HEK293 (cell line): ENCODE measurements around the gene CENPO.
A peak's percentile ranks its signal among the peaks of the same experiment; 100 is the strongest.

ENCODE experiments used
- CTCF ChIA-PET: fragments of 350-600 bp; formaldehyde crosslinking; extraction: SDS; loops from one replicate; lab custom pipeline; 2021; ENCODE audit warnings: antibody characterized with exemption; lab: Yijun Ruan, JAX
- POLR2A ChIA-PET: fragments of 300-600 bp; formaldehyde crosslinking; extraction: SDS; loops from one replicate; lab custom pipeline; 2020; ENCODE audit warnings: antibody characterized with exemption, inconsistent platforms; lab: Yijun Ruan, JAX
- H3K27ac ChIP-seq: fragments of 200-500 bp; sonication (Bioruptor generic); 2 replicates; pipeline ENCODE4 v1.5.1; 2014; ENCODE audit warnings: low read depth, low read length, control low read depth, inconsistent platforms; ENCODE audit errors: extremely low read depth
- H3K36me3 ChIP-seq, 2 experiments: fragments of 200-500 bp in 1 of 2; sonication (Bioruptor generic) in 1 of 2; 1 replicate in 1 of 2; 2 replicates in 1 of 2; pipeline ENCODE4 v1.5.1; 2014 to 2017; ENCODE audit warnings: inconsistent platforms in 2 of 2, low read length in 2 of 2; ENCODE audit not compliant: control insufficient read depth in 2 of 2, insufficient read depth in 1 of 2
- H3K4me1 ChIP-seq: fragments of 200-500 bp; sonication (Bioruptor generic); 2 replicates; pipeline ENCODE4 v1.5.1; 2014; ENCODE audit warnings: mild to moderate bottlenecking, low read length, inconsistent platforms; ENCODE audit not compliant: control insufficient read depth, insufficient read depth
- H3K4me3 ChIP-seq: 2 replicates; pipeline ENCODE4 v1.5.1; 2011; ENCODE audit warnings: low read depth, mild to moderate bottlenecking, control low read depth, low read length, moderate library complexity
- H3K9me3 ChIP-seq: fragments of 200-500 bp; sonication (Bioruptor generic); 2 replicates; pipeline ENCODE4 v1.5.1; 2014; ENCODE audit warnings: low read depth, low read length, inconsistent platforms; ENCODE audit not compliant: control insufficient read depth, insufficient read depth
- BCL11A ChIP-seq: fragments of 450-650 bp; formaldehyde crosslinking; IDR thresholded peaks from 2 replicates; pipeline ENCODE4 v1.5.1; 2016; ENCODE audit warnings: low read depth, missing biosample characterization, missing genetic modification characterization
- BCL11B ChIP-seq: fragments of 450-650 bp; formaldehyde crosslinking; IDR thresholded peaks from 2 replicates; pipeline ENCODE4 v1.5.1; 2016; ENCODE audit warnings: low read depth, missing biosample characterization, missing genetic modification characterization
- KLF9 ChIP-seq: fragments of 450-650 bp; formaldehyde crosslinking; IDR thresholded peaks from 2 replicates; pipeline ENCODE4 v1.5.1; 2016; ENCODE audit warnings: missing biosample characterization, missing genetic modification characterization, low read depth
- OSR2 ChIP-seq: fragments of 450-650 bp; formaldehyde crosslinking; IDR thresholded peaks from 2 replicates; pipeline ENCODE4 v1.5.1; 2016; ENCODE audit warnings: missing biosample characterization, missing genetic modification characterization
- SCRT1 ChIP-seq: fragments of 450-650 bp; formaldehyde crosslinking; IDR thresholded peaks from 2 replicates; pipeline ENCODE4 v1.5.1; 2016; ENCODE audit warnings: missing biosample characterization, missing genetic modification characterization, borderline replicate concordance
- SCRT2 ChIP-seq: fragments of 450-650 bp; formaldehyde crosslinking; IDR thresholded peaks from 2 replicates; pipeline ENCODE4 v1.5.1; 2016; ENCODE audit warnings: missing biosample characterization, missing genetic modification characterization
- WT1 ChIP-seq: fragments of 450-650 bp; formaldehyde crosslinking; IDR thresholded peaks from 2 replicates; pipeline ENCODE4 v1.5.1; 2016; ENCODE audit warnings: missing biosample characterization, missing genetic modification characterization
- ZBTB17 ChIP-seq: fragments of 450-650 bp; formaldehyde crosslinking; IDR thresholded peaks from 2 replicates; pipeline ENCODE4 v1.5.1; 2016; ENCODE audit warnings: missing biosample characterization, missing genetic modification characterization
- ZFP3 ChIP-seq: fragments of 450-650 bp; formaldehyde crosslinking; IDR thresholded peaks from 2 replicates; pipeline ENCODE4 v1.5.1; 2016; ENCODE audit warnings: low read depth, missing biosample characterization, missing genetic modification characterization
- ZNF23 ChIP-seq: fragments of 450-650 bp; formaldehyde crosslinking; IDR thresholded peaks from 2 replicates; pipeline ENCODE4 v1.5.1; 2016; ENCODE audit warnings: missing biosample characterization, missing genetic modification characterization, borderline replicate concordance
- ZNF239 ChIP-seq: fragments of 450-650 bp; formaldehyde crosslinking; IDR thresholded peaks from 2 replicates; pipeline ENCODE4 v1.5.1; 2016; ENCODE audit warnings: missing biosample characterization, missing genetic modification characterization
- ZNF548 ChIP-seq: fragments of 450-650 bp; formaldehyde crosslinking; IDR thresholded peaks from 2 replicates; pipeline ENCODE4 v1.5.1; 2016; ENCODE audit warnings: missing biosample characterization, missing genetic modification characterization
- ZNF549 ChIP-seq: fragments of 450-650 bp; IDR thresholded peaks from 2 replicates; pipeline ENCODE4 v1.5.1; 2018; ENCODE audit warnings: missing biosample characterization, missing genetic modification characterization, mild to moderate bottlenecking, inconsistent platforms, moderate library complexity
- ZNF623 ChIP-seq: fragments of 450-650 bp; formaldehyde crosslinking; IDR thresholded peaks from 2 replicates; pipeline ENCODE4 v1.5.1; 2016; ENCODE audit warnings: missing biosample characterization, missing genetic modification characterization
- ZNF777 ChIP-seq: fragments of 450-650 bp; formaldehyde crosslinking; IDR thresholded peaks from 2 replicates; pipeline ENCODE4 v1.5.1; 2017; ENCODE audit warnings: missing biosample characterization, missing genetic modification characterization, borderline replicate concordance
- TF ChIP-seq, protein P1 (sequence below): fragments of 450-650 bp; formaldehyde crosslinking; IDR thresholded peaks from 2 replicates; pipeline ENCODE4 v1.5.1; 2016; ENCODE audit warnings: missing biosample characterization, missing genetic modification characterization, borderline replicate concordance
- TF ChIP-seq, protein P2 (sequence below): fragments of 450-650 bp; formaldehyde crosslinking; IDR thresholded peaks from 2 replicates; pipeline ENCODE4 v1.5.1; 2017; ENCODE audit warnings: missing biosample characterization, missing genetic modification characterization
- TF ChIP-seq, protein P3 (sequence below): fragments of 450-650 bp; formaldehyde crosslinking; IDR thresholded peaks from 2 replicates; pipeline ENCODE4 v1.5.1; 2017; ENCODE audit warnings: missing biosample characterization, missing genetic modification characterization
- TF ChIP-seq, protein P4 (sequence below): fragments of 450-650 bp; formaldehyde crosslinking; IDR thresholded peaks from 2 replicates; pipeline ENCODE4 v1.5.1; 2017; ENCODE audit warnings: missing biosample characterization, missing genetic modification characterization
- TF ChIP-seq, protein P5 (sequence below): fragments of 450-650 bp; formaldehyde crosslinking; IDR thresholded peaks from 2 replicates; pipeline ENCODE4 v1.5.1; 2017; ENCODE audit warnings: missing biosample characterization, missing genetic modification characterization

Gene CENPO

DNA sequence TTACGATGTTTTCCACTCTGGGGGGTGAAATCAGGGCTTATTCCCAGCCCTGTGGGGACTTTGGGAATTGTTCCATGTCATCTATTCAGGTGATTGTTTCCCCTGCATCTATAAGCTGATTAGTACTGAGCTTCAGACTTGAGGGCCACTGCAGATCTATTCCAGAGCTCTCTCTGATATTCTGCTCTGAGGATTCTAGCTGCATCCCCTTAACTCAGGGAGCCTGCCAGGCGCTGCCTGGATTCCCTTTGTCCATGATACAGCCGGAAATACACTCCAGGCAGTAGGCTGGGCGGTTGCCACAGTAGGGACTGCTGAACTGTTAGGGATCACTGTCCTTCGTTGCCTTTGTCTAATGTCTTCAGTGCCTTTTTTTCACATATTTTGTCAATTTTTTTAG lies 31.4 kb upstream of the CENPO start (continued):
- TF ChIP-seq, protein P1, sequence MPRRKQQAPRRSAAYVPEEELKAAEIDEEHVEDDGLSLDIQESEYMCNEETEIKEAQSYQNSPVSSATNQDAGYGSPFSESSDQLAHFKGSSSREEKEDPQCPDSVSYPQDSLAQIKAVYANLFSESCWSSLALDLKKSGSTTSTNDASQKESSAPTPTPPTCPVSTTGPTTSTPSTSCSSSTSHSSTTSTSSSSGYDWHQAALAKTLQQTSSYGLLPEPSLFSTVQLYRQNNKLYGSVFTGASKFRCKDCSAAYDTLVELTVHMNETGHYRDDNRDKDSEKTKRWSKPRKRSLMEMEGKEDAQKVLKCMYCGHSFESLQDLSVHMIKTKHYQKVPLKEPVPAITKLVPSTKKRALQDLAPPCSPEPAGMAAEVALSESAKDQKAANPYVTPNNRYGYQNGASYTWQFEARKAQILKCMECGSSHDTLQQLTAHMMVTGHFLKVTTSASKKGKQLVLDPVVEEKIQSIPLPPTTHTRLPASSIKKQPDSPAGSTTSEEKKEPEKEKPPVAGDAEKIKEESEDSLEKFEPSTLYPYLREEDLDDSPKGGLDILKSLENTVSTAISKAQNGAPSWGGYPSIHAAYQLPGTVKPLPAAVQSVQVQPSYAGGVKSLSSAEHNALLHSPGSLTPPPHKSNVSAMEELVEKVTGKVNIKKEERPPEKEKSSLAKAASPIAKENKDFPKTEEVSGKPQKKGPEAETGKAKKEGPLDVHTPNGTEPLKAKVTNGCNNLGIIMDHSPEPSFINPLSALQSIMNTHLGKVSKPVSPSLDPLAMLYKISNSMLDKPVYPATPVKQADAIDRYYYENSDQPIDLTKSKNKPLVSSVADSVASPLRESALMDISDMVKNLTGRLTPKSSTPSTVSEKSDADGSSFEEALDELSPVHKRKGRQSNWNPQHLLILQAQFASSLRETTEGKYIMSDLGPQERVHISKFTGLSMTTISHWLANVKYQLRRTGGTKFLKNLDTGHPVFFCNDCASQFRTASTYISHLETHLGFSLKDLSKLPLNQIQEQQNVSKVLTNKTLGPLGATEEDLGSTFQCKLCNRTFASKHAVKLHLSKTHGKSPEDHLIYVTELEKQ (tag by site-specific recombination) = no peak
- TF ChIP-seq, protein P2, sequence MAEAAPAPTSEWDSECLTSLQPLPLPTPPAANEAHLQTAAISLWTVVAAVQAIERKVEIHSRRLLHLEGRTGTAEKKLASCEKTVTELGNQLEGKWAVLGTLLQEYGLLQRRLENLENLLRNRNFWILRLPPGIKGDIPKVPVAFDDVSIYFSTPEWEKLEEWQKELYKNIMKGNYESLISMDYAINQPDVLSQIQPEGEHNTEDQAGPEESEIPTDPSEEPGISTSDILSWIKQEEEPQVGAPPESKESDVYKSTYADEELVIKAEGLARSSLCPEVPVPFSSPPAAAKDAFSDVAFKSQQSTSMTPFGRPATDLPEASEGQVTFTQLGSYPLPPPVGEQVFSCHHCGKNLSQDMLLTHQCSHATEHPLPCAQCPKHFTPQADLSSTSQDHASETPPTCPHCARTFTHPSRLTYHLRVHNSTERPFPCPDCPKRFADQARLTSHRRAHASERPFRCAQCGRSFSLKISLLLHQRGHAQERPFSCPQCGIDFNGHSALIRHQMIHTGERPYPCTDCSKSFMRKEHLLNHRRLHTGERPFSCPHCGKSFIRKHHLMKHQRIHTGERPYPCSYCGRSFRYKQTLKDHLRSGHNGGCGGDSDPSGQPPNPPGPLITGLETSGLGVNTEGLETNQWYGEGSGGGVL = no peak
- TF ChIP-seq BCL11A = no peak
- TF ChIP-seq, protein P3, sequence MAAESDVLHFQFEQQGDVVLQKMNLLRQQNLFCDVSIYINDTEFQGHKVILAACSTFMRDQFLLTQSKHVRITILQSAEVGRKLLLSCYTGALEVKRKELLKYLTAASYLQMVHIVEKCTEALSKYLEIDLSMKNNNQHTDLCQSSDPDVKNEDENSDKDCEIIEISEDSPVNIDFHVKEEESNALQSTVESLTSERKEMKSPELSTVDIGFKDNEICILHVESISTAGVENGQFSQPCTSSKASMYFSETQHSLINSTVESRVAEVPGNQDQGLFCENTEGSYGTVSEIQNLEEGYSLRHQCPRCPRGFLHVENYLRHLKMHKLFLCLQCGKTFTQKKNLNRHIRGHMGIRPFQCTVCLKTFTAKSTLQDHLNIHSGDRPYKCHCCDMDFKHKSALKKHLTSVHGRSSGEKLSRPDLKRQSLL = no peak
- TF ChIP-seq SCRT2 (tag by site-specific recombination) = no peak

DNA sequence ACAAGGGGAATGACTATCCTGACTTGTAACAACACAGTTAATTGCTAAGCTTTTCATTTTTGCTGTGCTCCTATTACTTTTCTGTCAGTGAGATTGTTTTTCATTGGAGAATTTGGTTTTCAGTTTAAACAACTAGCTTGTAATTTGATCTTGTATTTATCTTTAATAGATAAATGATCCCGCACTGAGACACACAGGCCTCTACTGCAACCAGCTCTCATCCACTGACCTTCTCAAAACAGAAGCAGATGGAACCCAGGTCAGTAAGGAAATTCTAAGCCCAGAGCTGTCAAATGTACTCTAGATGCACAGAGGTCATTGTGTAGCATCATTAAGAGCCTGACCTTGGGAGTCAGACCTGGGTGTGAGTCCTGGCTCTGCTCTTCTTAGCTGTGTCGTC lies 30.7 kb upstream of the CENPO start:
- POLR2A ChIA-PET = interaction anchor here (0.5 kb wide), 1 partner anchor 66 kb away, joined by 5 read pairs; no protein-coding TSS in a partner anchor
- Histone ChIP-seq H3K4me1 (peaks cover 10% of the 10 kb centered on the region), H3K27ac (no peak overlapping the region), H3K4me3 (no peak overlapping the region), H3K9me3 (no peaks in the 10 kb centered on the region), H3K36me3 (peaks cover 16 to 32% of the 10 kb centered on the region in 2 experiments)
- TF ChIP-seq BCL11B (tag by site-specific recombination) (no peak), ZFP3 (tag by site-specific recombination) (no peak), WT1 (tag by site-specific recombination) (no peak), ZNF549 (tag by site-specific recombination) (no peak), ZNF548 (tag by site-specific recombination) (no peak), OSR2 (tag by site-specific recombination) (0 out of 2 replicates have a peak, but pooled peaks have one; percentile 22), SCRT1 (tag by site-specific recombination) (no peak), ZNF23 (tag by site-specific recombination) (no peak)
- TF ChIP-seq, protein P4, sequence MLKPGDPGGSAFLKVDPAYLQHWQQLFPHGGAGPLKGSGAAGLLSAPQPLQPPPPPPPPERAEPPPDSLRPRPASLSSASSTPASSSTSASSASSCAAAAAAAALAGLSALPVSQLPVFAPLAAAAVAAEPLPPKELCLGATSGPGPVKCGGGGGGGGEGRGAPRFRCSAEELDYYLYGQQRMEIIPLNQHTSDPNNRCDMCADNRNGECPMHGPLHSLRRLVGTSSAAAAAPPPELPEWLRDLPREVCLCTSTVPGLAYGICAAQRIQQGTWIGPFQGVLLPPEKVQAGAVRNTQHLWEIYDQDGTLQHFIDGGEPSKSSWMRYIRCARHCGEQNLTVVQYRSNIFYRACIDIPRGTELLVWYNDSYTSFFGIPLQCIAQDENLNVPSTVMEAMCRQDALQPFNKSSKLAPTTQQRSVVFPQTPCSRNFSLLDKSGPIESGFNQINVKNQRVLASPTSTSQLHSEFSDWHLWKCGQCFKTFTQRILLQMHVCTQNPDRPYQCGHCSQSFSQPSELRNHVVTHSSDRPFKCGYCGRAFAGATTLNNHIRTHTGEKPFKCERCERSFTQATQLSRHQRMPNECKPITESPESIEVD (tag by site-specific recombination) = peak; percentile 70
- CTCF ChIA-PET = interaction anchor here (0.7 kb wide), 1 partner anchor 352 kb away, joined by 5 read pairs; no protein-coding TSS in a partner anchor

DNA sequence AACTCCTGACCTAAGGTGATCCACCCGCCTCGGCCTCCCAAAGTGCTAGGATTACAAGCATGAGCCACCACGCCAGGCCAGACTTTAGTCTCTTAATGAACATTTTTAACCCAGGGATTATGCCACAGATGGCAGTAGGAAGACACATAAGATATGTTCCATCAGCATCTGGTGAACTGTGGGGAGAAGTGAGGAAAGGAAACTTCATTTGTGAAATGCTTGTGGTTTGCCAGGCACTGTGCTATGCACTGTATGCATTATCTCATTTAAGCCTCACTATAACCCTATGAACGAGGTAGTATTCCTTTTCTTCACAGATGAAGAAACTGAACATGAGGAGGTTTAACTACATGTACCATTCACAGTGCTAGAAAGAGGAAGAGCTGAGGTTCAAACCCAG lies 29.4 kb upstream of the CENPO start:
- Histone ChIP-seq H3K9me3 (no peaks in the 10 kb centered on the region), H3K36me3 (peaks cover 8 to 29% of the 10 kb centered on the region in 2 experiments), H3K4me1 (peaks cover 10% of the 10 kb centered on the region), H3K27ac (no peak overlapping the region), H3K4me3 (no peak overlapping the region)
- no peak for TF ChIP-seq ZBTB17 (tag by site-specific recombination)
- no peak for TF ChIP-seq KLF9 (tag by site-specific recombination)
- no peak for TF ChIP-seq ZNF777
- TF ChIP-seq, protein P5, sequence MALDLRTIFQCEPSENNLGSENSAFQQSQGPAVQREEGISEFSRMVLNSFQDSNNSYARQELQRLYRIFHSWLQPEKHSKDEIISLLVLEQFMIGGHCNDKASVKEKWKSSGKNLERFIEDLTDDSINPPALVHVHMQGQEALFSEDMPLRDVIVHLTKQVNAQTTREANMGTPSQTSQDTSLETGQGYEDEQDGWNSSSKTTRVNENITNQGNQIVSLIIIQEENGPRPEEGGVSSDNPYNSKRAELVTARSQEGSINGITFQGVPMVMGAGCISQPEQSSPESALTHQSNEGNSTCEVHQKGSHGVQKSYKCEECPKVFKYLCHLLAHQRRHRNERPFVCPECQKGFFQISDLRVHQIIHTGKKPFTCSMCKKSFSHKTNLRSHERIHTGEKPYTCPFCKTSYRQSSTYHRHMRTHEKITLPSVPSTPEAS (tag by site-specific recombination) = no peak
- TF ChIP-seq ZNF239 (tag by site-specific recombination) = no peak
- TF ChIP-seq ZNF623 (tag by site-specific recombination) = no peak
- TF ChIP-seq BCL11B (tag by site-specific recombination) = no peak
- ChIA-PET CTCF (no interaction called here), POLR2A (no interaction called here)
